GM19438 (cell line): ENCODE results near the gene ALX3.

Experiments
- ATAC-seq: cut with Tn5 transposase; IDR thresholded peaks from one replicate; pipeline ENCODE4 v1.9.1; 2021; ENCODE audit warnings: low read depth; ENCODE audit not compliant: unreplicated experiment

ALX3 gene

GRCh38 chr1:110067479-110067892, 3.0 kb downstream of the ALX3 start:
- ATAC-seq: no peak

GRCh38 chr1:110065841-110066240, 4.6 kb downstream of the ALX3 start:
- no peak for ATAC-seq

- no peak for ATAC-seq
Observed at GRCh38 chr1:110064576-110065337, 5.7 kb downstream of the ALX3 start.

DNA sequence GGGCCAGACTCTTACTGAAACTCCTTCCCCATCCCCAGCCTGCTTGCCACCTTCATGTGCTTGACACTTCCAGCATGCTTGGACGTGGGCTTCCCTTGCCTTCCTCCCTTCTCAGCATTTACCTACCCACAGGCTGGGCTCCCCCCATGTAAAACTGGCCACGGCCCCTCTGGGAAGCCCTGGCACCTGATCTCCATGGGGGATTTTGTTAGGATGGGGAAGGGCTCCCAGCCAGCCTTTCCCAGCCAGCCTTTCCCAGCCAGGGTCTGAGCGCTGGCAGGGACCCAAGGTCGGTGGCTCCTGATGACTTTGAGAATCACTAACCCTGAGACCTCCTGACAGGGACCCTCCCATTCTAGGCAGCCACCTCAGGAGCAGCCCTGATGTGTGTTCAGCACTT, 6.7 kb downstream of the ALX3 start:
- no peak for ATAC-seq

- no peak for ATAC-seq
Observed at GRCh38 chr1:110062612-110063011, 7.9 kb downstream of the ALX3 start.

DNA sequence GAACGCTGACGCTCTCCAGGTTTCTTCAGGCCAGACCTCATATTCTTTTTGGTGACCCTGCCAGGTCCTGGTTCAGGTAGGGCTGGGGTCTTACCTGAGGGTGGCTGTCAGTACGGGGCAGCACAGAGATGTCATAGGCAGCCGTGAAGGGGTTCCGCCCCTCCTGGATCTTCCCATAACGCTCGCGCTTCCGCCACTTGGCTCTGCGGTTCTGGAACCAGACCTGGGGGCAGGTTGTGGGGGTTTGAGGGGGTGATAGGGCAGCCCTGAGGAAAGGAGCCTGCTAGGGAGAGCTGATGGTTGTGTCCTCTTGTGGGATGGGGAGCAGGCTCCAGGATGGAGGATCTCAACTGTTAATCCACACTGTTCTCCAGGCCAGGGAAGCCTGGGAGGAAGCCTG, 9.1 kb downstream of the ALX3 start:
- ATAC-seq: no peak

GRCh38 chr1:110060662-110061060, 9.8 kb downstream of the ALX3 start:
- ATAC-seq: no peak

DNA sequence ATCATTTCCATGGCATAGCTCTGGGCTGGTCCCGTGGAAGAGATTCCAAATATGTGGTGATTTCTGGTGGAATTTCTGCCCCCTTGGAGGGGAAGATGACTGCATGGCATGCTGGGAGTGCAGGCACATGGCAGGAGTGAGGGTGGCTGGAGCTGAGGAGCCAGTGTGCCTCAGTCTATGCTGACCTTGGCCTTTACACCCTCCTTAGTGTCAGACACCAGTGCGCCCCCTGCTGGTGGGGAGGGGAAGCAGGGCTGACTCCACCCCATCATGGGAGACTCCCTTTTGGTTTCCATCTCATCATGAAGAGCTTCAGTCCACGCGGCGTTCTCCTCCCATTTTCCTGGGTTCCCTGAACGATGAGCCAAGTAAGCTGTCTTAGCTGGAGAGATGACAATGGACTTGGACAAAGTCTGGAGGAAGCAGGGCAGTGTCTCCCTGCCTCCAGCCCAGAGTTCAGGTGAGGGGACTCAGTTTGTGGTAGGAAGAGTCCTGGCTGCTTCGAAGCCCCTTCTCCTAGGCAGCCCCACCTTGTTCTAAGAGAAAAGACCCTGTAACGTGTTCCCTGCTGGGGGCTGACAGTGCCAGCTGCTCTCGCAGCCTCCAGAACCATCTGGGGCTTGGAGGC, 10.3 kb downstream of the ALX3 start:
- peak; percentile 78 for ATAC-seq

- ATAC-seq: no peak
Observed at GRCh38 chr1:110059133-110059863, 11.2 kb downstream of the ALX3 start.

DNA sequence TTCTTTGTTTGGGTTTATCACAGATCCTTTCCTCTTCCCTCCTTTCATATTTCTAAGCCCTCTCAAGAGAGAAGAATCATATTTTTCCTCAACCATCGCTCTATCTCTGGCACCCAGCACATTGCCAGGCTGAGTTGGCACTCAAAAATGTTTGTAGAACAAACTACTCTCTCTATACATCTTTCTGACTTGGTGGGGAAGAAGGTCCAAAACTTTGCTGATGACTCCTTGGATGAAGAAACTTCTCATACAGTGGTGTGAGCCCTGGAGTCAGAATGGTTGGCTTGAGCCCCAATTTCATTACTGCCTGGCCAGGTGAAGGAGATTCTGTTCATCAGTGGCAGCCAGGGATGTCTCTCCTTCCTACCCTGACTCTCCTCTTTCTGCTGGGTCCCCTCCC, 11.9 kb downstream of the ALX3 start:
- ATAC-seq: no peak

- no peak for ATAC-seq
Observed at GRCh38 chr1:110057963-110058518, 12.4 kb downstream of the ALX3 start.

DNA sequence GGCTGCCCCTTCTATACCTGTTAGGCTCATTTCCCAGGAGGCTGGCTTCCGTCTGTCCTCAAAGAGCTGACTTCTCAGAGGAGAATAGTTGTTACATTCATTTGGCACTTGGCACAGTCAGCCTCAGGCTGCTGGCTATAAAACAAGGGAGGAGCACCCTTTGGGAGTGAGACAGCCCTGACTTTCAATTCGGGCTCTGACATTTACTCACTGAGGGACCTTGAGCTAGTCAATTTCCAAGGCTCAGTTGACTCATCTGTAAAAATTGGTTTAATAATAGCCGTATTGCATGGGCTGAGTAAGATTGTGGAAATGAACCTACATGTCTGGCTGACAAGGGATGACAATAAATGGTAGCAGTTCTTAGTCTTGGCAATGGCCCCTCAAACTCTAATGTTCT, 13.7 kb downstream of the ALX3 start:
- no peak for ATAC-seq

- no peak for ATAC-seq
Observed at GRCh38 chr1:110056285-110056683, 14.2 kb downstream of the ALX3 start.

DNA sequence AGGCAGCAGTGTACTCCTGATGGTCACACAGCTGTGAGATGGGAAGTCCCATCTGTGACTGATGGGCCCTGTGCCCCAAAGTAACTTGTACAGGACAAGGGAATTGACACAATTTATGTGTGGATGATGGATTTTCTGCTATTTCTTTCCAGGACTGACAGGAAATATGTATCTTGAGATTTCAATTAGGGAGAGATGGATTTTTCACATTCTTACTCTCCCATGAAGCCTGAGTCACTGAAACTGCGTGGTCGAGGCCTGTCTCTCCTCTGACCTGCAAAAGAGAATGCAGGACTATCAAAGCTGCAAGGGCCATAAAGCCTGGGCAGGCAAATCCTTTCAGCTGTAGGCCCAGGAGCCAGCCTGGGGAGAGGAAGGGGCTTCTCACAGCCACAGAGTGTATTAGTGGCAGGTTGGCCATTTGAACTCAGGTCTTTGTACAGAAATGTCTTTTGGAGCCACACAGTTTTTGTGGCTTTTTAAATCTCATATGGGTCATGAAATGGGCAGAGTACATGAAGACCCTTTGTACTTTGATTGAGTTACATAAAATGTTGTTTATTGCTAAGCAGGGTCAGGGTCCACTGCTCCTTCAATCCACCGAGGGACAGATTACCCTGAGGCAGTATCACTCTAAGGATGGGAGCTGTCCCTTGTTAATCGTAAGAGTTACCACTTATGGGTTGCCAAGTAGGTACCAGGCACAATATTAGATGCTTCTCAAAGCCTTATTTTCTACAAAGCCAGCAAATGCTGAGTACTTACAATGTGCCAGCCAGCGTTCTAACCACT, 14.8 kb downstream of the ALX3 start:
- ATAC-seq: no peak

- ATAC-seq: no peak
Observed at GRCh38 chr1:110053552-110054428, 16.7 kb downstream of the ALX3 start.

GRCh38 chr1:110051262-110051648, 19.2 kb downstream of the ALX3 start:
- ATAC-seq: no peak

- ATAC-seq: no peak
Observed at GRCh38 chr1:110050602-110051261, 19.7 kb downstream of the ALX3 start.

DNA sequence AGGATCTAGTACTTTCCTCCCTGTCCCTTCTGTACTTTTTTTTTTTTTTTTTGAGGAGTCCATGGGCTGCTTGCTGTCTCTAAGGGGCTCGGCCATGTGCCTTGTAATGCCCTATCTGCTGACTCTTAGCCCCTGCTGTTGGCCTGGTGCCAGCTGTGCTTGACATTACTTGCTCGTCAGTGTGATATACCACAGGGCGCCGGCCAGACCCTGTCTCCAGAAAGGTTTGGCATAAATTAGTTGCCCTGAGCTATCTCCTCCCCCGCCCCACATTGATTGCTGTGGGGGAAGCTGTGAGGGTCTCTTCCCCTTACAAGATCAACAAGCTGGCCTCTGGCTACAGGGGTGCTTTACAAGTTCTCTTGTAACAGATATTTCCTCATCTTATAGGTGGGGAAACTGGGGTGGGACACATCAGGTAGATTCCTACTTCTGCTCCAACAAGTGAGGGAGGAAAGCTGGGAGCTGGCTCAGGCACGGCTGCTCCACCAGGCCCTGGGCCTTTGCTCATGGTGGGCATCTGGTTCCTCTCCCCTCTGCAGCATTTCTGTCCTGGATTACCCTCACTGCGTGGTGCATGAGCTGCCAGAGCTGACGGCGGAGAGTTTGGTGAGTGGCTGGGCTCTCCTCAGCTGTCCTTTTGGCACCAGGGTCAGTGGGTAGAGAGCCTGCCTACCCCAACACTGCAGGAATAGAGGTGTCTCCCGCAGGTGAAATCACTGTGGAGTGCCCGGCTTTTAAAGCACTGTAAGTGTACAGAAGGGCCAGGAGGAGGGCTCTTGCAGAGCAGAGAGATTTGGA, 20.5 kb downstream of the ALX3 start:
- ATAC-seq: no peak
